Hippocampal formation (tissue), 2 donors: ENCODE results near the gene AMBRA1.

ENCODE experiments used
- DNase-seq, 2 donors: peaks; one replicate each; lab custom pipeline; 2025; lab: John Stamatoyannopoulos, UW

AMBRA1 gene

GRCh38 chr11:46570790-46571398 lies 22.9 kb downstream of the AMBRA1 start:
- no peak for DNase-seq

- no peak for DNase-seq
These were observed 28.5 kb downstream of the AMBRA1 start for GRCh38 chr11:46565232-46565840.

GRCh38 chr11:46564459-46564858 lies 29.4 kb downstream of the AMBRA1 start:
- no peak for DNase-seq

GRCh38 chr11:46562527-46562926 lies 31.3 kb downstream of the AMBRA1 start:
- DNase-seq: no peak

- DNase-seq: no peak
These were observed 33.4 kb downstream of the AMBRA1 start for GRCh38 chr11:46560300-46560991.

GRCh38 chr11:46559815-46560214 lies 34.0 kb downstream of the AMBRA1 start:
- no peak for DNase-seq

GRCh38 chr11:46557684-46558151 lies 36.1 kb downstream of the AMBRA1 start:
- no peak for DNase-seq

- no peak for DNase-seq
These were observed 38.4 kb downstream of the AMBRA1 start for GRCh38 chr11:46555267-46556054.

- DNase-seq: no peak
These were observed 39.3 kb downstream of the AMBRA1 start for GRCh38 chr11:46554213-46555147.

GRCh38 chr11:46553814-46554212 lies 40.0 kb downstream of the AMBRA1 start:
- no peak for DNase-seq

- DNase-seq: no peak
These were observed 42.6 kb downstream of the AMBRA1 start for GRCh38 chr11:46551261-46551660.

GRCh38 chr11:46547579-46547978 lies 46.2 kb downstream of the AMBRA1 start:
- no peak for DNase-seq

GRCh38 chr11:46543564-46543963 lies 50.3 kb downstream of the AMBRA1 start:
- DNase-seq: no peak

- peak in 1 of 2 donors; percentile 43 for DNase-seq
These were observed 52.0 kb downstream of the AMBRA1 start for GRCh38 chr11:46541593-46542371.

GRCh38 chr11:46540807-46541206 lies 53.0 kb downstream of the AMBRA1 start:
- no peak for DNase-seq

- DNase-seq: peak; percentile 54 to 72
These were observed 56.1 kb downstream of the AMBRA1 start for GRCh38 chr11:46537537-46538295.

GRCh38 chr11:46537121-46537520 lies 56.7 kb downstream of the AMBRA1 start:
- DNase-seq: no peak

GRCh38 chr11:46535688-46536087 lies 58.1 kb downstream of the AMBRA1 start:
- no peak for DNase-seq

GRCh38 chr11:46534711-46535110 lies 59.1 kb downstream of the AMBRA1 start:
- no peak for DNase-seq
